NCI-H748 (cell line): ENCODE results near the gene GALNT15.

Experiments used
- DNase-seq: peaks from one replicate; lab custom pipeline; 2025; ENCODE audit not compliant: unreplicated experiment; lab: John Stamatoyannopoulos, UW

GALNT15 gene

GRCh38 chr3:16174389-16174788 is at the start of gene GALNT15:
TSS of gene GALNT15 (plus strand) at chr3:16174680. CDS start at chr3:16175152, 472 bp downstream.
- DNase-seq = no peak

GRCh38 chr3:16126634-16127033 is 47.8 kb upstream of the GALNT15 start:
- DNase-seq = no peak

GRCh38 chr3:16127249-16127648 is 47.2 kb upstream of the GALNT15 start:
- DNase-seq = no peak

GRCh38 chr3:16130066-16130465 is 44.4 kb upstream of the GALNT15 start:
- DNase-seq = no peak

GRCh38 chr3:16132190-16132589 is 42.3 kb upstream of the GALNT15 start:
- no peak for DNase-seq

GRCh38 chr3:16132928-16133327 is 41.6 kb upstream of the GALNT15 start:
- DNase-seq = no peak

- DNase-seq = no peak
Observed at GRCh38 chr3:16134173-16134928, 40.1 kb upstream of the GALNT15 start.

- no peak for DNase-seq
Observed at GRCh38 chr3:16136055-16136454, 38.4 kb upstream of the GALNT15 start.

- DNase-seq = no peak
Observed at GRCh38 chr3:16137044-16137443, 37.4 kb upstream of the GALNT15 start.

- DNase-seq = no peak
Observed at GRCh38 chr3:16137977-16138376, 36.5 kb upstream of the GALNT15 start.

GRCh38 chr3:16140116-16140893 is 34.2 kb upstream of the GALNT15 start:
- DNase-seq = no peak

- DNase-seq = no peak
Observed at GRCh38 chr3:16140894-16141285, 33.6 kb upstream of the GALNT15 start.

GRCh38 chr3:16142350-16143025 is 32.0 kb upstream of the GALNT15 start:
- no peak for DNase-seq

- no peak for DNase-seq
Observed at GRCh38 chr3:16143861-16144447, 30.5 kb upstream of the GALNT15 start.

- DNase-seq = no peak
Observed at GRCh38 chr3:16145176-16145575, 29.3 kb upstream of the GALNT15 start.

GRCh38 chr3:16146015-16146730 is 28.3 kb upstream of the GALNT15 start:
- no peak for DNase-seq

- DNase-seq = no peak
Observed at GRCh38 chr3:16147220-16147994, 27.1 kb upstream of the GALNT15 start.

GRCh38 chr3:16148213-16148612 is 26.3 kb upstream of the GALNT15 start:
- DNase-seq = no peak

GRCh38 chr3:16148783-16149182 is 25.7 kb upstream of the GALNT15 start:
- DNase-seq = peak; percentile 8

- DNase-seq = no peak
Observed at GRCh38 chr3:16150285-16150684, 24.2 kb upstream of the GALNT15 start.
